H1 (cell line): ENCODE measurements around the gene ITPKA. TPM values are rescaled to one million over a fixed set of nuclear protein-coding genes. Genes with fewer than 3 reads are reported as not detected.

Experiments
- CTCF ChIA-PET: fragments of 300-600 bp; sonication (Branson Sonifier 250); formaldehyde crosslinking; loops from one replicate; lab custom pipeline; 2021; ENCODE audit not compliant: partially characterized antibody; lab: Charles Lee
- POLR2A ChIA-PET: fragments of 300-600 bp; sonication (Branson Sonifier 250); formaldehyde crosslinking; loops from one replicate; lab custom pipeline; 2021; ENCODE audit warnings: inconsistent platforms; ENCODE audit not compliant: partially characterized antibody; lab: Charles Lee
- DNase-seq, 2 experiments: peaks; one replicate each; pipeline versions ENCODE4 v3.0.0 to v3.0.0-alpha.2; 2010 to 2022; ENCODE audit warnings: low spot score in 2 of 2, low read depth in 1 of 2, mixed read lengths in 1 of 2
- FAIRE-seq: peaks from 2 replicates; lab custom pipeline; 2011; peaks lifted over from hg19 to GRCh38; lab: Jason Lieb, UNC
- H2AFZ ChIP-seq: 2 replicates; pipeline ENCODE4 v1.8.1; 2012; ENCODE audit warnings: low read length, inconsistent platforms
- H2AK5ac ChIP-seq: 2 replicates; pipeline ENCODE4 v1.6.1; 2013; ENCODE audit warnings: low read depth, low read length
- H2BK120ac ChIP-seq: replicated peaks from 2 replicates; pipeline ENCODE3; 2013; ENCODE audit warnings: low read depth, low read length, inconsistent platforms
- H2BK12ac ChIP-seq: 2 replicates; pipeline ENCODE4 v1.6.1; 2013; ENCODE audit warnings: low read depth, low read length
- H2BK15ac ChIP-seq: 2 replicates; pipeline ENCODE4 v1.6.1; 2013; ENCODE audit warnings: low read length
- H2BK20ac ChIP-seq: 2 replicates; pipeline ENCODE4 v1.6.1; 2013; ENCODE audit warnings: low read length
- H2BK5ac ChIP-seq: 2 replicates; pipeline ENCODE4 v1.6.1; 2013; ENCODE audit warnings: low read depth, low read length
- H3K14ac ChIP-seq: 2 replicates; pipeline ENCODE4 v1.6.1; 2013; ENCODE audit warnings: inconsistent platforms; ENCODE audit not compliant: insufficient read length
- H3K18ac ChIP-seq: 2 replicates; pipeline ENCODE4 v1.6.1; 2013; ENCODE audit warnings: low read length; ENCODE audit errors: extremely low read depth
- H3K23ac ChIP-seq: 2 replicates; pipeline ENCODE4 v1.6.1; 2013; ENCODE audit warnings: inconsistent platforms; ENCODE audit not compliant: insufficient read length
- H3K23me2 ChIP-seq: 2 replicates; pipeline ENCODE4 v1.6.1; 2013; ENCODE audit warnings: low read depth, low read length
- H3K27ac ChIP-seq: 2 replicates; pipeline ENCODE4 v1.6.1; 2011; ENCODE audit warnings: low read depth, low read length, inconsistent platforms
- H3K27me3 ChIP-seq, 4 experiments: replicated peaks in 1 of 4; 1 replicate in 1 of 4; 2 replicates in 3 of 4; pipeline versions ENCODE4 v1.6.1 to v1.8.1; 2011 to 2013; ENCODE audit warnings: low read length in 3 of 4, mild to moderate bottlenecking in 3 of 4, inconsistent platforms in 2 of 4, mixed read lengths in 2 of 4, moderate library complexity in 1 of 4; ENCODE audit not compliant: control insufficient read depth in 3 of 4, insufficient read depth in 3 of 4; ENCODE audit errors: extremely low read depth in 1 of 4
- H3K36me3 ChIP-seq, 4 experiments: 2 replicates each; pipeline versions ENCODE4 v1.6.1 to v1.8.1; 2011 to 2013; ENCODE audit warnings: mild to moderate bottlenecking in 4 of 4, low read length in 3 of 4, moderate library complexity in 2 of 4, control low read depth in 1 of 4, inconsistent platforms in 1 of 4; ENCODE audit not compliant: insufficient read depth in 4 of 4, control insufficient read depth in 2 of 4
- H3K4ac ChIP-seq: replicated peaks from 2 replicates; pipeline ENCODE3; 2013; ENCODE audit warnings: low read length, low read depth, mixed read lengths, inconsistent platforms; ENCODE audit not compliant: insufficient read length
- H3K4me1 ChIP-seq, 4 experiments: replicated peaks in 1 of 4; 1 replicate in 1 of 4; 2 replicates in 3 of 4; pipeline versions ENCODE4 v1.6.1 to v1.8.1; 2011 to 2013; ENCODE audit warnings: low read length in 3 of 4, inconsistent platforms in 2 of 4, mixed read lengths in 1 of 4; ENCODE audit not compliant: insufficient read depth in 4 of 4, control insufficient read depth in 3 of 4
- H3K4me2 ChIP-seq, 2 experiments: 2 replicates each; pipeline versions ENCODE4 v1.6.1 to v1.8.1; 2011 to 2013; ENCODE audit warnings: low read depth in 2 of 2, low read length in 2 of 2, control low read depth in 1 of 2, inconsistent platforms in 1 of 2, mild to moderate bottlenecking in 1 of 2; ENCODE audit not compliant: insufficient read depth in 1 of 2
- H3K4me3 ChIP-seq, 4 experiments: fragments of 200-600, 300-600 bp in 1 of 4; sonication (generic), shearing (Covaris generic), sonication (Bioruptor Twin) in 1 of 4; 2 replicates each; pipeline versions ENCODE4 v1.5.1 to v1.8.1; 2011 to 2016; ENCODE audit warnings: low read length in 4 of 4, low read depth in 3 of 4, control low read depth in 2 of 4, inconsistent platforms in 2 of 4, mild to moderate bottlenecking in 2 of 4, mixed read lengths in 1 of 4, moderate library complexity in 1 of 4; ENCODE audit not compliant: insufficient read depth in 2 of 4; ENCODE audit errors: extremely low read depth in 1 of 4
- H3K56ac ChIP-seq: replicated peaks from 2 replicates; pipeline ENCODE3; 2013; ENCODE audit warnings: low read depth, mild to moderate bottlenecking, mixed read lengths, low read length, inconsistent platforms; ENCODE audit not compliant: insufficient read length
- H3K79me1 ChIP-seq: 2 replicates; pipeline ENCODE4 v1.6.1; 2013; ENCODE audit warnings: low read depth, low read length, control low read depth
- H3K79me2 ChIP-seq, 2 experiments: 2 replicates each; pipeline versions ENCODE4 v1.6.1 to v1.8.1; 2012 to 2013; ENCODE audit warnings: low read length in 2 of 2, mild to moderate bottlenecking in 2 of 2, inconsistent platforms in 1 of 2; ENCODE audit not compliant: insufficient read depth in 2 of 2, control insufficient read depth in 1 of 2
- H3K9ac ChIP-seq, 4 experiments: replicated peaks in 1 of 4; 1 replicate in 1 of 4; 2 replicates in 3 of 4; pipeline versions ENCODE4 v1.6.1 to v1.8.1; 2011 to 2013; ENCODE audit warnings: low read depth in 3 of 4, low read length in 3 of 4, control low read depth in 2 of 4, mild to moderate bottlenecking in 2 of 4, moderate library complexity in 2 of 4, inconsistent platforms in 1 of 4; ENCODE audit errors: extremely low read depth in 1 of 4
- H3K9me3 ChIP-seq, 2 experiments: 2 replicates each; pipeline versions ENCODE4 v1.6.1 to v1.8.1; 2012 to 2013; ENCODE audit warnings: mild to moderate bottlenecking in 2 of 2, moderate library complexity in 2 of 2, control low read depth in 1 of 2, inconsistent platforms in 1 of 2, low read depth in 1 of 2, low read length in 1 of 2, mixed read lengths in 1 of 2; ENCODE audit not compliant: insufficient read depth in 2 of 2
- H4K20me1 ChIP-seq, 2 experiments: replicated peaks in 1 of 2; 2 replicates each; pipeline versions ENCODE3 to v1.8.1; 2011 to 2013; ENCODE audit warnings: inconsistent platforms in 2 of 2, low read length in 2 of 2, mild to moderate bottlenecking in 1 of 2; ENCODE audit not compliant: insufficient read depth in 2 of 2, control insufficient read depth in 1 of 2
- H4K5ac ChIP-seq: 2 replicates; pipeline ENCODE4 v1.6.1; 2013; ENCODE audit warnings: low read length, low read depth, mixed read lengths, inconsistent platforms; ENCODE audit not compliant: insufficient read length
- H4K8ac ChIP-seq: 2 replicates; pipeline ENCODE4 v1.8.0; 2013; ENCODE audit warnings: mild to moderate bottlenecking, moderate library complexity, low read length, inconsistent platforms; ENCODE audit not compliant: insufficient read depth; ENCODE audit errors: extremely low read depth
- H4K91ac ChIP-seq: replicated peaks from 2 replicates; pipeline ENCODE3; 2013; ENCODE audit warnings: low read length, mixed read lengths, inconsistent platforms; ENCODE audit not compliant: insufficient read length
- BACH1 ChIP-seq: IDR thresholded peaks from 2 replicates; pipeline ENCODE4 v1.6.1; 2012; ENCODE audit warnings: low read length, improper control_type of control experiment
- CBX5 ChIP-seq: fragments of 300-800, 300-1000 bp; sonication (generic); IDR thresholded peaks from 2 replicates; pipeline ENCODE4 v1.7.1; 2016; ENCODE audit warnings: antibody characterized with exemption, low read length, low read depth
- CEBPB ChIP-seq: IDR thresholded peaks from 2 replicates; pipeline ENCODE4 v1.6.1; 2012; ENCODE audit warnings: low read depth, low read length
- CREB1 ChIP-seq: IDR thresholded peaks from 2 replicates; pipeline ENCODE4 v1.6.1; 2012; ENCODE audit warnings: inconsistent platforms
- EGR1 ChIP-seq: IDR thresholded peaks from 2 replicates; pipeline ENCODE4 v1.6.1; 2011; ENCODE audit warnings: low read depth, low read length, borderline replicate concordance
- FOSL1 ChIP-seq: IDR thresholded peaks from 2 replicates; pipeline ENCODE4 v1.6.1; 2011; ENCODE audit warnings: mild to moderate bottlenecking, low read depth, low read length, moderate library complexity; ENCODE audit not compliant: insufficient read depth
- POLR2A ChIP-seq, 2 experiments: IDR thresholded peaks; 1 replicate in 1 of 2; 2 replicates in 1 of 2; pipeline ENCODE4 v1.6.1; 2011; ENCODE audit warnings: low read depth in 2 of 2, low read length in 2 of 2, mild to moderate bottlenecking in 2 of 2; ENCODE audit errors: control extremely low read depth in 1 of 2
- SIN3A ChIP-seq, 2 experiments: IDR thresholded peaks in 1 of 2; conservative IDR thresholded peaks in 1 of 2; 2 replicates each; pipeline ENCODE4 v1.6.1; 2011 to 2012; ENCODE audit warnings: low read length in 2 of 2, improper control_type of control experiment in 1 of 2, low read depth in 1 of 2, mild to moderate bottlenecking in 1 of 2
- SIX5 ChIP-seq: IDR thresholded peaks from 2 replicates; pipeline ENCODE4 v1.6.1; 2011; ENCODE audit warnings: mild to moderate bottlenecking, low read depth, low read length
- SP1 ChIP-seq: IDR thresholded peaks from 2 replicates; pipeline ENCODE4 v1.6.1; 2011; ENCODE audit warnings: low read depth, low read length
- SP4 ChIP-seq: IDR thresholded peaks from 2 replicates; pipeline ENCODE4 v1.6.1; 2012; ENCODE audit warnings: low read length, inconsistent platforms
- SUZ12 ChIP-seq: fragments of 200-600 bp; sonication (generic); IDR thresholded peaks from 2 replicates; pipeline ENCODE4 v1.6.1; 2012; ENCODE audit warnings: mild to moderate bottlenecking, inconsistent platforms, low read length, moderate library complexity, mixed read lengths
- TCF12 ChIP-seq: IDR thresholded peaks from 2 replicates; pipeline ENCODE4 v1.6.1; 2011; ENCODE audit warnings: low read depth, mild to moderate bottlenecking, low read length
- WGBS, 2 experiments: shearing (Covaris generic) in 1 of 2; methylation state at CpG; one replicate each; pipeline versions ENCODE4 v1.1.6 to v1.1.7; 2013 to 2015; ENCODE audit warnings: low lambda C conversion rate in 2 of 2, mixed read lengths in 2 of 2, inconsistent platforms in 1 of 2, low coverage in 1 of 2, missing lambda C conversion rate in 1 of 2; ENCODE audit not compliant: insufficient replicate concordance in 2 of 2, insufficient coverage in 1 of 2, insufficient read length in 1 of 2; ENCODE audit errors: extremely low coverage in 1 of 2, missing lambda C conversion rate in 1 of 2; 5-methylcytosine and 5-hydroxymethylcytosine counted together
- polyA plus RNA-seq, 7 experiments: library from polyadenylated mRNA; depleted of rRNA in 3 of 7; stranded (reverse) in 5 of 7; unstranded in 2 of 7; fragments of >200 nt in 5 of 7; fragments of 200-250 nt in 2 of 7; gene quantifications; 1 replicate in 5 of 7; 2 replicates in 1 of 7; 4 replicates in 1 of 7; pipeline versions ENCODE4 v1.2.1 to v1.2.3, GENCODE V29; 2011 to 2013; ENCODE audit warnings: missing spikeins in 2 of 7, mixed read lengths in 2 of 7
- total RNA-seq: library from RNA; stranded (reverse); fragmentation: NEBNext Ultra II Directional; extraction: Animal tissue kit (Norgen Biotek cat#: 25700); gene quantifications from 2 replicates; pipeline ENCODE4 v1.2.1, GENCODE V29; 2021
- TF ChIP-seq, protein P1 (sequence below): IDR thresholded peaks from 2 replicates; pipeline ENCODE4 v1.6.1; 2012; ENCODE audit warnings: inconsistent platforms

ITPKA gene
- total and polyA plus RNA-seq, 2 of the 8 experiments (the other 6 are each of a cell fraction or from before 2014, with no cell fraction given): 0.39 to 0.99 TPM

DNA sequence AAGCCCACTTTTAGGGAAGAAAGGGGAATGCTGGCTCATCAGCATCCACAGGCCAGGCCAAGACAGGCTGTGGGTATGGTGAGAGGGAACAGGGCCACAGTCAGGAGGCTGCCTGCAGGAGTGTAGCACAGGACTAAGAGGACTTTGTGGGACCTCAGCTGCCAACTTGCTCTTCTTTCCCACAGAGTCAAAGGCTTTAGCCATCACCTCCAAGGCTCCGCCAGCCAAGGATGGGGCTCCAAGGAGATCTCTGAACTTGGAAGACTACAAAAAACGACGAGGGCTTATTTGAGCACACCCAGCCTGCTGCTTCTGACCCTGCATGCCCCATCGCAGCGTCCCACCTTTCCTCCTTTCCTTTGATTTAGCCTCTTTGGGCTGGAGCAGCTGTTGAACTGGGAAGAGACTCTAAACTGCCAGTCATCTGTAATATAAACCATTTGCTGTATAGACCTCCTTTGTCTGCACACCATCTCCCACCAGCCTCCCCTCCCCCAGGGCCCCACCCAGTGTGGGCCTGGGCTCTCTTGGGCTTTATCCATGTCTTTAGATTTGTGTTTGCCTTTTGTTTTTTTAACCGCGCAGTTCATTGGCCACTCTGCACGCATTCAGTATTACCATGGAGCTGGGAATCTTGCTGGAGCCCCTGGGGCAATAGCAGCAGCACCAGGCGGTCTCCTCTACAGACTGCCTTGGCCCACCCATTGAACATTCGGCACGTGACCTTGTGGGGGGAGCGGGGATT, 13.1 kb upstream of the ITPKA start:
- no peaks in the 10 kb centered on the region for H3K79me1 ChIP-seq
- no peaks in the 10 kb centered on the region for H3K79me2 ChIP-seq
- H2BK15ac ChIP-seq: no peak overlapping the region
- no peak overlapping the region for H2AFZ ChIP-seq
- no peak for DNase-seq
- H3K23me2 ChIP-seq: no peaks in the 10 kb centered on the region
- H3K18ac ChIP-seq: no peak overlapping the region
- no peaks in the 10 kb centered on the region for H3K9me3 ChIP-seq
- no peak overlapping the region for H4K91ac ChIP-seq
- H3K36me3 ChIP-seq: peaks cover 32 to 59% (median 44%) of the 10 kb centered on the region in 4 experiments
- H2BK5ac ChIP-seq: no peak overlapping the region; the same call in 1 of the 2 replicates
- no peak overlapping the region for H3K4me2 ChIP-seq
- H3K23ac ChIP-seq: no peak overlapping the region
- no peaks in the 10 kb centered on the region for H3K27me3 ChIP-seq
- H2BK12ac ChIP-seq: no peak overlapping the region
- ChIA-PET CTCF (interaction anchor here (1.3 to 5.1 kb wide), 5 partner anchors 9 to 26 kb away, joined by 3 to 30 read pairs (median 7); no protein-coding TSS in a partner anchor), POLR2A (no interaction called here)
- H3K14ac ChIP-seq: no peak overlapping the region
- no peak for FAIRE-seq
- no peak overlapping the region for H3K4ac ChIP-seq
- H2BK20ac ChIP-seq: no peak overlapping the region
- WGBS, 2 experiments: 89% methylated on average over 10 of the region's 12 CpGs; no CpG with 5 or more reads in 1 of the 2 experiments
- no peak overlapping the region for H2BK120ac ChIP-seq
- no peak overlapping the region; the same call in 1 of the 2 replicates for H3K27ac ChIP-seq
- no peaks in the 10 kb centered on the region; a peak in 1 of 7 replicates for H3K4me1 ChIP-seq
- H4K5ac ChIP-seq: no peak overlapping the region
- H3K4me3 ChIP-seq: no peak overlapping the region
- H3K56ac ChIP-seq: no peak overlapping the region
- no peak overlapping the region for H4K8ac ChIP-seq
- no peaks in the 10 kb centered on the region for H4K20me1 ChIP-seq
- no peak overlapping the region for H2AK5ac ChIP-seq
- H3K9ac ChIP-seq: no peak overlapping the region; a peak in 1 of 7 replicates
- TF ChIP-seq CEBPB (no peak), CBX5 (no peak), SIN3A (conservative IDR thresholded peaks at IDR 0.05 in 1 of 2, IDR thresholded peaks at IDR 0.05 in 1 of 2; ENCODE audit: low read depth in 1 of 2, low read length in 2 of 2) (no peak), SIX5 (no peak), TCF12 (no peak), CREB1 (no peak), BACH1 (no peak), SUZ12 (no peak), FOSL1 (no peak), SP1 (no peak), EGR1 (no peak), POLR2A (IDR thresholded peaks at IDR 0.05; ENCODE audit: control extremely low read depth in 1 of 2, low read depth in 2 of 2, low read length in 2 of 2) (no peak), SP4 (no peak)
- TF ChIP-seq, protein P1, sequence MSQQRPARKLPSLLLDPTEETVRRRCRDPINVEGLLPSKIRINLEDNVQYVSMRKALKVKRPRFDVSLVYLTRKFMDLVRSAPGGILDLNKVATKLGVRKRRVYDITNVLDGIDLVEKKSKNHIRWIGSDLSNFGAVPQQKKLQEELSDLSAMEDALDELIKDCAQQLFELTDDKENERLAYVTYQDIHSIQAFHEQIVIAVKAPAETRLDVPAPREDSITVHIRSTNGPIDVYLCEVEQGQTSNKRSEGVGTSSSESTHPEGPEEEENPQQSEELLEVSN: no peak
